ENCODE results near the gene PROCR. TPM values are rescaled to one million over a fixed set of nuclear protein-coding genes. Genes with fewer than 3 reads are reported as not detected.

Gene PROCR
- total RNA-seq, 2 experiments from 2014 or later = not detected

DNA sequence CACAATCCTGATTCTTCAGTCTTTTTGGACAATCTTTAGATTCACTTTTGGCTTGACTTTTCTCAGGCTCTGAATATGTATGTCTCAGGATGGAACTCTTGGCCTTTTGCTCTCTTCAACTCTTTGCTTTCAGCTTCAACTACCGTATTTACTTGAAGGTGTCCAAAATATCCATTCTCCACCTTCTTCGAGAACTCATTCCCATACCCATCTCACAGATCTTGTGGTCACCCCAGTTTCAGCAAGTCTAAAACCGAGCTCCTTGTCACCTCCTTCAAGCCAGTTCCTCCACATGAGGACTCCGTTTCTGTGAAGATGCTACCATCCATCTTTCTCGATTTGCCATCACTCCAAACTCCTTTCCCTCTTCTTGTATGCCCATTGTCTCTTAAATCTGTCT, 52.7 kb downstream of the PROCR start:
- H3K4me1 ChIP-seq (ENCODE audit: insufficient read depth, low read length, poor library complexity, severe bottlenecking) = no peaks in the 10 kb centered on the region
- no peaks in the 10 kb centered on the region for H3K9me2 ChIP-seq (ENCODE audit: insufficient read depth, low read length)
- DNase-seq (ENCODE audit: low spot score) = no peak
- H3K4me2 ChIP-seq (ENCODE audit: low read length) = no peak overlapping the region
- TF ChIP-seq EZH2phosphoT487 (IDR thresholded peaks at IDR 0.05; ENCODE audit: borderline replicate concordance, low read depth, low read length) = no peak
- CTCF ChIA-PET (ENCODE audit: unreplicated experiment) = no interaction called here
- no peaks in the 10 kb centered on the region for H3K9me3 ChIP-seq (ENCODE audit: low read length)
- H2AFZ ChIP-seq (ENCODE audit: low read length) = no peak overlapping the region
- POLR2A ChIA-PET = no interaction called here
- no peaks in the 10 kb centered on the region for H4K20me1 ChIP-seq (ENCODE audit: insufficient read depth, low read length)
- no peaks in the 10 kb centered on the region for H3K79me2 ChIP-seq (ENCODE audit: insufficient read depth, low read depth, low read length)
- intact Hi-C loops (cut with micrococcal nuclease; ENCODE audit: unreplicated experiment) = no loop called here
- no TSS peak for BruUV-seq (replicated peaks)
- H3K27ac ChIP-seq (ENCODE audit: low read depth, low read length, poor library complexity, severe bottlenecking) = no peak overlapping the region
- H3K36me3 ChIP-seq (ENCODE audit: insufficient read depth, low read length) = no peaks in the 10 kb centered on the region
- H3K4me3 ChIP-seq (ENCODE audit: low read depth, low read length, poor library complexity, severe bottlenecking) = no peak overlapping the region

DNA sequence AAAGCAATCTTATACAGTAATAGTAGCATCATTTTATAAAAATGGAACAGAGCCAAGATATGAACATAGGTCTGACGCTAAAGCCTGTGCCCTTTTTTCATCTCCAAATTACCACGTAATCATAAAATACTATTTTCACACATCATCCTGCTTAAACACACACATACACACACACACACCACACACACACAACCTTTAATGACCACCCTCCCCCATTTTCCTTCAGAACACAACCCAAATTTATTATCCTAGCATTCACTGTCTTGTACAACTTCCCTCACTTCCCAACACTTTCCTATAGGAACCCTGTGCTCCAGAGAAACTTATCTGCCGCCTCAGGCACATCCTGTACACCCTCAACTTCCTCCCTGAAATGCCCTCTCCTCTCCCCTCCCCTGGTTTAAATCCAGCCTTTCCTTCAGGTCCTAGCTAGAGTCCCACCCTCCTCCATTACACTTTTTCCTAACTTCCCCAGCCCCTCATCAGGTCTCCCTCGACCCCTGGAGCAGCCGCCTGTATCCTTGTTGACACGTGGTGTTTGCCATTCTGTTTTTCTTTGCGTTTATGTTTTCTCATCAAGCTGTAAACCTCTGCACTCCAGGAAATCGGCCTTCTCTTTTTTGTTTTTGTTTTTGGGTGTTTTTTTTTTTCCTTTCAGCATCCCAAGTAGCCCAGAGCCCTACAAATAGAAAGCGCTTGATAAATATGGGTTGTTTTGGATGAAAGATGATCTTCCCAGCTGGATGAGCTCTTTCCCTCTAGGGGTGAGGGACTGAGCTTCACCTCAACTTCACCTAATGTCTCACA, 53.6 kb downstream of the PROCR start:
- CTCF ChIA-PET (ENCODE audit: unreplicated experiment) = no interaction called here

DNA sequence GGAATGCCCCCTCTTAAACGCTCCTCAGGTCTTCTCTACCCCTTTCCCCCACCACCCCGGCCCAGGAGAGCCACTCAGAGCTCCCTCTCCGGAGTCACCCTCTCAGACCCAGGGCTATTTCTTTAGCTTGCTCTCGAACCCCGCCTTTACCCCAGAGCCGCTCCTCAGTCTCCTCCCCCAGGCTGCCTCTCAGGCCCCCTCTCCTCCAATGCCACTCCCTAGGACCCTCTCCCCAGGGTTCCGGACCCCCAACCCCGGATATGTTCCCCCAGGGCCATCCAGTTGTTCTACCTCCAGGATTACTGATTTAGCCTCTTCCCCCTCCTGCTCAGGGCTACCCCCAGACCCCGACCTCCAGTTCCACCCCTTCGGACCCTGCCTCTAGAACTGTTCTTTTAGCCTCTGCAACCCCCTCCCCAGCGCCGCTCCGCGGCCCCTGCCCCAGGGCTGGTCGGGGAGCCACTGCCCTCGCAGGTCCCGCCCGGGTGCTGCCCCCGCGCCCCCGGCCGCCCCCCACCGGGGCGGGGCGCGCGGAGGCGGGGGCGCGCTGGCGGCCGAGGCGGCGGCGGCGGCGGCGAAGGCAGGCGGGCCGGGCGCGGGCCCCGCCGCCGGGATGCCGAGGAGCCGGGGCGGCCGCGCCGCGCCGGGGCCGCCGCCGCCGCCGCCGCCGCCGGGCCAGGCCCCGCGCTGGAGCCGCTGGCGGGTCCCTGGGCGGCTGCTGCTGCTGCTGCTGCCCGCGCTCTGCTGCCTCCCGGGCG, 54.4 kb downstream of the PROCR start, which contains the start of gene MMP24:
MMP24 (plus strand) TSS at position 565 of the 758 bp plus-strand sequence; CDS start at position 614, 49 bp downstream.
- Histone ChIP-seq H3K9me2 (ENCODE audit: insufficient read depth, low read length) (no peaks in the 10 kb centered on the region), H3K4me3 (ENCODE audit: low read depth, low read length, poor library complexity, severe bottlenecking) (no peak within 1 kb of the TSS), H3K36me3 (ENCODE audit: insufficient read depth, low read length) (no peaks in the 10 kb centered on the region), H3K79me2 (ENCODE audit: insufficient read depth, low read depth, low read length) (no peaks in the 10 kb centered on the region), H3K9me3 (ENCODE audit: low read length) (no peaks in the 10 kb centered on the region), H2AFZ (ENCODE audit: low read length) (no peak within 1 kb of the TSS), H3K4me1 (ENCODE audit: insufficient read depth, low read length, poor library complexity, severe bottlenecking) (no peaks in the 10 kb centered on the region), H3K4me2 (ENCODE audit: low read length) (peak within 1 kb of the TSS; percentile 26; the same call in 1 of the 2 replicates), H3K27ac (ENCODE audit: low read depth, low read length, poor library complexity, severe bottlenecking) (no peak within 1 kb of the TSS), H4K20me1 (ENCODE audit: insufficient read depth, low read length) (no peaks in the 10 kb centered on the region)
- POLR2A ChIA-PET = interaction anchor here (0.6 kb wide), 1 partner anchor 693 kb away, joined by 4 read pairs; no protein-coding TSS in a partner anchor
- DNase-seq (ENCODE audit: low spot score) = no peak
- CTCF ChIA-PET (ENCODE audit: unreplicated experiment) = interaction anchor here (0.6 kb wide), 1 partner anchor 124 kb away, joined by 12 read pairs; no protein-coding TSS in a partner anchor
- no TSS peak for BruUV-seq (replicated peaks)
- TF ChIP-seq EZH2phosphoT487 (IDR thresholded peaks at IDR 0.05; ENCODE audit: borderline replicate concordance, low read depth, low read length) = no peak
- TF ChIP-seq, protein P1, sequence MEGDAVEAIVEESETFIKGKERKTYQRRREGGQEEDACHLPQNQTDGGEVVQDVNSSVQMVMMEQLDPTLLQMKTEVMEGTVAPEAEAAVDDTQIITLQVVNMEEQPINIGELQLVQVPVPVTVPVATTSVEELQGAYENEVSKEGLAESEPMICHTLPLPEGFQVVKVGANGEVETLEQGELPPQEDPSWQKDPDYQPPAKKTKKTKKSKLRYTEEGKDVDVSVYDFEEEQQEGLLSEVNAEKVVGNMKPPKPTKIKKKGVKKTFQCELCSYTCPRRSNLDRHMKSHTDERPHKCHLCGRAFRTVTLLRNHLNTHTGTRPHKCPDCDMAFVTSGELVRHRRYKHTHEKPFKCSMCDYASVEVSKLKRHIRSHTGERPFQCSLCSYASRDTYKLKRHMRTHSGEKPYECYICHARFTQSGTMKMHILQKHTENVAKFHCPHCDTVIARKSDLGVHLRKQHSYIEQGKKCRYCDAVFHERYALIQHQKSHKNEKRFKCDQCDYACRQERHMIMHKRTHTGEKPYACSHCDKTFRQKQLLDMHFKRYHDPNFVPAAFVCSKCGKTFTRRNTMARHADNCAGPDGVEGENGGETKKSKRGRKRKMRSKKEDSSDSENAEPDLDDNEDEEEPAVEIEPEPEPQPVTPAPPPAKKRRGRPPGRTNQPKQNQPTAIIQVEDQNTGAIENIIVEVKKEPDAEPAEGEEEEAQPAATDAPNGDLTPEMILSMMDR (conservative IDR thresholded peaks at IDR 0.05; ENCODE audit: low read length) = no peak
- intact Hi-C loops (cut with micrococcal nuclease; ENCODE audit: unreplicated experiment) = no loop called here

More for the DNA sequence above, 53.6 kb downstream of the PROCR start:
- intact Hi-C loops (cut with micrococcal nuclease; ENCODE audit: unreplicated experiment) = no loop called here
- POLR2A ChIA-PET = interaction anchor here (0.6 kb wide), 1 partner anchor 694 kb away, joined by 4 read pairs; no protein-coding TSS in a partner anchor
- TF ChIP-seq, protein P1 (conservative IDR thresholded peaks at IDR 0.05; ENCODE audit: low read length) = no peak
- no peak for TF ChIP-seq EZH2phosphoT487 (IDR thresholded peaks at IDR 0.05; ENCODE audit: borderline replicate concordance, low read depth, low read length)
- Histone ChIP-seq H3K79me2 (ENCODE audit: insufficient read depth, low read depth, low read length) (no peaks in the 10 kb centered on the region), H3K4me1 (ENCODE audit: insufficient read depth, low read length, poor library complexity, severe bottlenecking) (no peaks in the 10 kb centered on the region), H3K36me3 (ENCODE audit: insufficient read depth, low read length) (no peaks in the 10 kb centered on the region), H3K9me2 (ENCODE audit: insufficient read depth, low read length) (no peaks in the 10 kb centered on the region), H3K4me3 (ENCODE audit: low read depth, low read length, poor library complexity, severe bottlenecking) (no peak overlapping the region), H4K20me1 (ENCODE audit: insufficient read depth, low read length) (no peaks in the 10 kb centered on the region), H3K9me3 (ENCODE audit: low read length) (no peaks in the 10 kb centered on the region), H3K4me2 (ENCODE audit: low read length) (no peak overlapping the region), H3K27ac (ENCODE audit: low read depth, low read length, poor library complexity, severe bottlenecking) (no peak overlapping the region), H2AFZ (ENCODE audit: low read length) (no peak overlapping the region)
- BruUV-seq (replicated peaks) = no TSS peak
- DNase-seq (ENCODE audit: low spot score) = no peak
